Karpas-422 (cell line): Measurements from ENCODE around the gene KRT82. TPM values are rescaled to one million over a fixed set of nuclear protein-coding genes. Genes with fewer than 3 reads are reported as not detected.
"Not testable (repeated sequence)": the region's sequence is repeated elsewhere in the genome, so short reads cannot be mapped to it uniquely, and the experiment has no call there.

Experiments
- DNase-seq: peaks from one replicate; pipeline ENCODE4 v3.0.0-alpha.2; 2015
- H2AFZ ChIP-seq: fragments of 200-600 bp; sonication (generic); 2 replicates; pipeline ENCODE4 v1.6.1; 2014; ENCODE audit warnings: antibody characterized with exemption, low read length, mixed read lengths
- H3K27ac ChIP-seq: fragments of 200-600 bp; sonication (generic); 2 replicates; pipeline ENCODE4 v1.5.1; 2014; ENCODE audit warnings: mild to moderate bottlenecking, low read length, moderate library complexity
- H3K27me3 ChIP-seq: fragments of 200-600 bp; sonication (generic); 2 replicates; pipeline ENCODE4 v1.6.1; 2014; ENCODE audit warnings: low read length, mixed read lengths
- H3K36me3 ChIP-seq: fragments of 200-600 bp; sonication (generic); 2 replicates; pipeline ENCODE4 v1.6.1; 2014; ENCODE audit warnings: low read length, mixed read lengths; ENCODE audit not compliant: insufficient read depth
- H3K4me1 ChIP-seq: fragments of 200-600 bp; sonication (generic); 2 replicates; pipeline ENCODE4 v1.6.1; 2014; ENCODE audit warnings: mild to moderate bottlenecking, low read length, mixed read lengths
- H3K4me2 ChIP-seq: fragments of 200-600 bp; sonication (generic); 2 replicates; pipeline ENCODE4 v1.6.1; 2014; ENCODE audit warnings: low read length, low read depth, mild to moderate bottlenecking; ENCODE audit not compliant: poor library complexity, severe bottlenecking
- H3K4me3 ChIP-seq: fragments of 200-600 bp; sonication (generic); 2 replicates; pipeline ENCODE4 v1.5.1; 2014; ENCODE audit warnings: mild to moderate bottlenecking, antibody characterized with exemption, low read length, mixed read lengths
- H3K79me2 ChIP-seq: fragments of 200-600 bp; sonication (generic); 2 replicates; pipeline ENCODE4 v1.6.1; 2014; ENCODE audit warnings: mild to moderate bottlenecking, low read length, mixed read lengths
- H3K9ac ChIP-seq: fragments of 200-600 bp; sonication (generic); 2 replicates; pipeline ENCODE4 v1.6.0; 2014; ENCODE audit warnings: low read length
- H3K9me2 ChIP-seq: fragments of 200-600 bp; sonication (generic), shearing (Covaris generic); replicated peaks from 2 replicates; pipeline ENCODE4 v1.6.0; 2014; ENCODE audit warnings: mild to moderate bottlenecking, low read length, moderate library complexity; ENCODE audit not compliant: insufficient read depth
- H3K9me3 ChIP-seq: fragments of 300-700, 200-600 bp; sonication (generic); 2 replicates; pipeline ENCODE4 v1.6.1; 2014; ENCODE audit warnings: low read length, mixed read lengths
- H4K20me1 ChIP-seq: fragments of 200-600 bp; sonication (generic); 2 replicates; pipeline ENCODE4 v1.6.1; 2014; ENCODE audit warnings: mild to moderate bottlenecking, antibody characterized with exemption, low read length, low read depth; ENCODE audit not compliant: insufficient read depth
- total RNA-seq: library from RNA; depleted of rRNA; stranded (reverse); fragments of >200 nt; shearing (Covaris generic); gene quantifications from 2 replicates; pipeline ENCODE4 v1.2.3, GENCODE V29; 2014; ENCODE audit warnings: low replicate concordance

The KRT82 gene
- total RNA-seq, 1 experiment from 2014 or later, result not detected

- Histone ChIP-seq H2AFZ (no peak overlapping the region), H3K9ac (no peak overlapping the region), H4K20me1 (no peaks in the 10 kb centered on the region), H3K79me2 (no peaks in the 10 kb centered on the region), H3K4me2 (no peak overlapping the region), H3K9me3 (no peaks in the 10 kb centered on the region), H3K27me3 (no peaks in the 10 kb centered on the region), H3K4me3 (no peak overlapping the region), H3K4me1 (no peaks in the 10 kb centered on the region), H3K36me3 (no peaks in the 10 kb centered on the region), H3K9me2 (no peaks in the 10 kb centered on the region), H3K27ac (no peak overlapping the region)
- no peak for DNase-seq
Measured at GRCh38 chr12:52411815-52412214, 5.7 kb upstream of the KRT82 start.

- not testable (repeated sequence) for H3K4me2 ChIP-seq, H3K27ac ChIP-seq, H4K20me1 ChIP-seq, H3K4me3 ChIP-seq, H2AFZ ChIP-seq, H3K9me3 ChIP-seq, H3K4me1 ChIP-seq, H3K9ac ChIP-seq, H3K27me3 ChIP-seq, H3K79me2 ChIP-seq, DNase-seq, H3K36me3 ChIP-seq, H3K9me2 ChIP-seq
Measured at GRCh38 chr12:52410589-52411248, 4.6 kb upstream of the KRT82 start.

- Histone ChIP-seq H3K9ac (no peak overlapping the region), H3K4me3 (no peak overlapping the region), H2AFZ (no peak overlapping the region), H3K27me3 (no peaks in the 10 kb centered on the region), H3K4me1 (no peaks in the 10 kb centered on the region), H3K79me2 (no peaks in the 10 kb centered on the region), H3K36me3 (no peaks in the 10 kb centered on the region), H3K9me2 (no peaks in the 10 kb centered on the region), H3K4me2 (no peak overlapping the region), H3K9me3 (no peaks in the 10 kb centered on the region), H3K27ac (no peak overlapping the region), H4K20me1 (no peaks in the 10 kb centered on the region)
- no peak for DNase-seq
Measured at GRCh38 chr12:52407918-52408317, 1.8 kb upstream of the KRT82 start.

GRCh38 chr12:52404951-52405350 is 1.2 kb downstream of the KRT82 start:
- Histone ChIP-seq H3K9me3 (no peaks in the 10 kb centered on the region), H3K4me2 (no peak overlapping the region), H3K36me3 (no peaks in the 10 kb centered on the region), H3K4me3 (no peak overlapping the region), H2AFZ (no peak overlapping the region), H3K9ac (no peak overlapping the region), H3K27ac (no peak overlapping the region), H4K20me1 (no peaks in the 10 kb centered on the region), H3K79me2 (no peaks in the 10 kb centered on the region), H3K27me3 (no peaks in the 10 kb centered on the region), H3K9me2 (no peaks in the 10 kb centered on the region), H3K4me1 (no peaks in the 10 kb centered on the region)
- no peak for DNase-seq

- Histone ChIP-seq H3K79me2 (no peaks in the 10 kb centered on the region), H3K36me3 (no peaks in the 10 kb centered on the region), H3K27ac (no peak overlapping the region), H2AFZ (no peak overlapping the region), H3K9me3 (no peaks in the 10 kb centered on the region), H4K20me1 (no peaks in the 10 kb centered on the region), H3K4me2 (no peak overlapping the region), H3K4me1 (no peaks in the 10 kb centered on the region), H3K4me3 (no peak overlapping the region), H3K9ac (no peak overlapping the region), H3K27me3 (no peaks in the 10 kb centered on the region), H3K9me2 (no peaks in the 10 kb centered on the region)
- DNase-seq, result no peak
Measured at GRCh38 chr12:52403561-52403960, 2.6 kb downstream of the KRT82 start.

GRCh38 chr12:52402873-52403540 is 3.1 kb downstream of the KRT82 start:
- no peak for DNase-seq
- Histone ChIP-seq H2AFZ (no peak overlapping the region), H3K9me3 (no peaks in the 10 kb centered on the region), H3K9ac (no peak overlapping the region), H3K36me3 (no peaks in the 10 kb centered on the region), H3K4me3 (no peak overlapping the region), H3K4me1 (no peaks in the 10 kb centered on the region), H3K4me2 (no peak overlapping the region), H3K9me2 (no peaks in the 10 kb centered on the region), H3K79me2 (no peaks in the 10 kb centered on the region), H4K20me1 (no peaks in the 10 kb centered on the region), H3K27me3 (no peaks in the 10 kb centered on the region), H3K27ac (no peak overlapping the region)

- Histone ChIP-seq H3K4me2 (no peak overlapping the region), H3K9me2 (no peaks in the 10 kb centered on the region), H3K27ac (no peak overlapping the region), H4K20me1 (no peaks in the 10 kb centered on the region), H2AFZ (no peak overlapping the region), H3K9ac (no peak overlapping the region), H3K79me2 (no peaks in the 10 kb centered on the region), H3K9me3 (no peaks in the 10 kb centered on the region), H3K36me3 (no peaks in the 10 kb centered on the region), H3K27me3 (no peaks in the 10 kb centered on the region), H3K4me1 (no peaks in the 10 kb centered on the region), H3K4me3 (no peak overlapping the region)
- DNase-seq, result no peak
Measured at GRCh38 chr12:52402377-52402776, 3.8 kb downstream of the KRT82 start.

- no peaks in the 10 kb centered on the region for H3K9me3 ChIP-seq
- no peaks in the 10 kb centered on the region for H3K79me2 ChIP-seq
- H3K9me2 ChIP-seq, result no peaks in the 10 kb centered on the region
- no peak overlapping the region for H3K4me3 ChIP-seq
- H3K4me2 ChIP-seq, result no peak overlapping the region
- H3K36me3 ChIP-seq, result no peaks in the 10 kb centered on the region
- H3K27ac ChIP-seq, result no peak overlapping the region
- H3K9ac ChIP-seq, result no peak overlapping the region
- no peaks in the 10 kb centered on the region for H3K4me1 ChIP-seq
- no peak overlapping the region for H2AFZ ChIP-seq
- H4K20me1 ChIP-seq, result no peaks in the 10 kb centered on the region
- no peaks in the 10 kb centered on the region for H3K27me3 ChIP-seq
- DNase-seq, result no peak
Measured at GRCh38 chr12:52401926-52402325, 4.2 kb downstream of the KRT82 start.
